ENCODE measurements around the gene SNX32.

Gene SNX32

GRCh38 chr11:65833297-65834030 lies at the start of gene SNX32:
Gene SNX32, plus strand, starts transcription at chr11:65833963. Its CDS starts 103 bp downstream, at chr11:65834066.
- peak; percentile 82 for DNase-seq

- DNase-seq = no peak
Measured at GRCh38 chr11:65785319-65786007, 48.3 kb upstream of the SNX32 start.

- no peak for DNase-seq
Measured at GRCh38 chr11:65786008-65786785, 47.6 kb upstream of the SNX32 start.

GRCh38 chr11:65786786-65787636 lies 46.8 kb upstream of the SNX32 start, which contains the start of gene OVOL1:
Gene OVOL1, plus strand, starts transcription at chr11:65787063. Its CDS starts 311 bp downstream, at chr11:65787374.
- DNase-seq = no peak

- DNase-seq = no peak
Measured at GRCh38 chr11:65787649-65788622, 45.8 kb upstream of the SNX32 start.

GRCh38 chr11:65788821-65789220 lies 44.9 kb upstream of the SNX32 start:
- no peak for DNase-seq

- no peak for DNase-seq
Measured at GRCh38 chr11:65789230-65790103, 44.3 kb upstream of the SNX32 start.

- no peak for DNase-seq
Measured at GRCh38 chr11:65790104-65790901, 43.5 kb upstream of the SNX32 start.

- DNase-seq = no peak
Measured at GRCh38 chr11:65790902-65791650, 42.7 kb upstream of the SNX32 start.

- DNase-seq = no peak
Measured at GRCh38 chr11:65791719-65792213, 42.0 kb upstream of the SNX32 start.

GRCh38 chr11:65792456-65792855 lies 41.3 kb upstream of the SNX32 start:
- DNase-seq = no peak

- no peak for DNase-seq
Measured at GRCh38 chr11:65793144-65793581, 40.6 kb upstream of the SNX32 start.

GRCh38 chr11:65793625-65794400 lies 40.0 kb upstream of the SNX32 start:
- no peak for DNase-seq

GRCh38 chr11:65794570-65795510 lies 38.9 kb upstream of the SNX32 start:
- DNase-seq = no peak

GRCh38 chr11:65796726-65797601 lies 36.8 kb upstream of the SNX32 start:
- no peak for DNase-seq

Data from amniotic stem cell (primary cell).